RWPE2 (cell line): Measurements from ENCODE around the gene LAMB3.

Experiments
- ATAC-seq: fragments of 200-7000 bp; cut with Tn5 transposase; 3 replicates; pipeline ENCODE4 v1.9.1; 2021; ENCODE audit warnings: low read depth
- DNase-seq: peaks from one replicate; pipeline ENCODE4 v3.0.0-alpha.2; 2020; ENCODE audit warnings: low spot score
- H3K27ac ChIP-seq: fragments of 450-650 bp; 2 replicates; pipeline ENCODE4 v1.5.1; 2017; ENCODE audit warnings: mild to moderate bottlenecking; ENCODE audit not compliant: poor library complexity, severe bottlenecking
- H3K27me3 ChIP-seq: fragments of 250-450 bp; sonication (Bioruptor Pico); 2 replicates; pipeline ENCODE4 v1.5.1; 2021; ENCODE audit warnings: mild to moderate bottlenecking, moderate library complexity; ENCODE audit not compliant: insufficient read depth, poor library complexity, severe bottlenecking
- H3K36me3 ChIP-seq: fragments of 250-450 bp; sonication (Bioruptor Pico); 2 replicates; pipeline ENCODE4 v1.5.1; 2020; ENCODE audit warnings: low read depth, mild to moderate bottlenecking, moderate library complexity
- H3K4me1 ChIP-seq: fragments of 250-450 bp; sonication (Bioruptor Pico); 2 replicates; pipeline ENCODE4 v1.5.1; 2021; ENCODE audit warnings: mild to moderate bottlenecking, moderate library complexity; ENCODE audit not compliant: insufficient read depth, poor library complexity, severe bottlenecking
- H3K4me3 ChIP-seq: fragments of 250-450 bp; sonication (Bioruptor Pico); 2 replicates; pipeline ENCODE4 v1.5.1; 2021; ENCODE audit warnings: mild to moderate bottlenecking, moderate library complexity; ENCODE audit not compliant: severe bottlenecking
- H3K9me3 ChIP-seq: fragments of 250-450 bp; sonication (Bioruptor Pico); 2 replicates; pipeline ENCODE4 v1.5.1; 2021; ENCODE audit warnings: mild to moderate bottlenecking, moderate library complexity; ENCODE audit not compliant: severe bottlenecking
- TF ChIP-seq, protein P1 (sequence below): fragments of 450-650 bp; IDR thresholded peaks from one replicate; pipeline ENCODE4 v1.5.1; 2017; ENCODE audit warnings: mild to moderate bottlenecking, moderate library complexity; ENCODE audit not compliant: poor library complexity, severe bottlenecking

The LAMB3 gene

GRCh38 chr1:209651138-209651587, 1.1 kb downstream of the LAMB3 start:
- H3K4me1 ChIP-seq: peaks cover 55% of the 10 kb centered on the region
- peaks cover 50% of the 10 kb centered on the region for H3K36me3 ChIP-seq
- peak overlapping the region; percentile 94 for H3K27ac ChIP-seq
- peak overlapping the region; percentile 58 for H3K4me3 ChIP-seq
- DNase-seq (no peak), ATAC-seq (peak; percentile 53)
- no peaks in the 10 kb centered on the region for H3K9me3 ChIP-seq
- TF ChIP-seq, protein P1, sequence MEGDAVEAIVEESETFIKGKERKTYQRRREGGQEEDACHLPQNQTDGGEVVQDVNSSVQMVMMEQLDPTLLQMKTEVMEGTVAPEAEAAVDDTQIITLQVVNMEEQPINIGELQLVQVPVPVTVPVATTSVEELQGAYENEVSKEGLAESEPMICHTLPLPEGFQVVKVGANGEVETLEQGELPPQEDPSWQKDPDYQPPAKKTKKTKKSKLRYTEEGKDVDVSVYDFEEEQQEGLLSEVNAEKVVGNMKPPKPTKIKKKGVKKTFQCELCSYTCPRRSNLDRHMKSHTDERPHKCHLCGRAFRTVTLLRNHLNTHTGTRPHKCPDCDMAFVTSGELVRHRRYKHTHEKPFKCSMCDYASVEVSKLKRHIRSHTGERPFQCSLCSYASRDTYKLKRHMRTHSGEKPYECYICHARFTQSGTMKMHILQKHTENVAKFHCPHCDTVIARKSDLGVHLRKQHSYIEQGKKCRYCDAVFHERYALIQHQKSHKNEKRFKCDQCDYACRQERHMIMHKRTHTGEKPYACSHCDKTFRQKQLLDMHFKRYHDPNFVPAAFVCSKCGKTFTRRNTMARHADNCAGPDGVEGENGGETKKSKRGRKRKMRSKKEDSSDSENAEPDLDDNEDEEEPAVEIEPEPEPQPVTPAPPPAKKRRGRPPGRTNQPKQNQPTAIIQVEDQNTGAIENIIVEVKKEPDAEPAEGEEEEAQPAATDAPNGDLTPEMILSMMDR: no peak
- H3K27me3 ChIP-seq: no peaks in the 10 kb centered on the region

- H3K9me3 ChIP-seq: no peaks in the 10 kb centered on the region
- TF ChIP-seq, protein P1: no peak
- H3K4me3 ChIP-seq: peak overlapping the region; percentile 58
- no peaks in the 10 kb centered on the region for H3K27me3 ChIP-seq
- H3K36me3 ChIP-seq: peaks cover 55% of the 10 kb centered on the region
- DNase-seq (no peak), ATAC-seq (no peak)
- H3K27ac ChIP-seq: peak overlapping the region; percentile 94
- H3K4me1 ChIP-seq: peaks cover 48% of the 10 kb centered on the region
Measured at GRCh38 chr1:209650454-209650853, 1.8 kb downstream of the LAMB3 start.

DNA sequence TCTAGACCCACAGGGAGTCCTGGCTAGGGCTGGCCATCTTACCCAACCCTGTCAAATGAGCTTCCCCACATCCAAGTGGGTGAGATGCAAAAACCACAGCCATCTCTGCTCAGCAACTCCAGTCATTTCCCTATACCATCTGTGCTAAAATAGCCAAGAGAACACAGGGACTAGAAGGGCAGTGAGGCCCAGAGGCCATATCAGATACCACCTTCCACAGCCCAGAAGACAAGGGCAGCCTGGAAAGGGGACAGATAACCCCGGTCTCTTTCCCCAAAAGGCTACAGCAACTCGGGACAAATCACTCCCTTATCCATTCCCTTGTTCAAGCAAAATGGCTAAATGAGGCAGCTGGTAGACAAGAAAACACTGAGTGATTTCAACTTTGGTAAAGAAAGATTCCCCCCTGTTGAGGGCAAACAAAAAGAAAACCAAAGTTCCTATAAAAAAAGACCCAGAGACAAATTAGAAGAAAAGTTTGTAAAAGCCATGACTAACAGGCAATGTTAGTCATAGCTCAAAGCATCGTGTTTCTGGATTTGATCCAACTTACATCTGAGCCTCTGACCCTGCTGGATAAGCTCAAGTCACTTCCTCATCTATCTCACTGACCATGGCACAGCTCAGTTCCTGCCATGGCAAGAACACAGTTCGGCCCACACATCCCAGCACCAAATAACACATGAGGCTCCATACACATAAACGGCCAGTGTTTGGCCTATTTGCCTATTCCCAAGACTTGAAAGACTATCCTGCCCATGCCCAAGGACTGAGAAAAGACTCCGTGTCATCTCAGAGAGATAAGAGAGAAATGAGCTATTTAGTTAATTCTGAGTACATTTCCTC, 3.1 kb downstream of the LAMB3 start:
- DNase-seq: no peak
- Histone ChIP-seq H3K27ac (peak overlapping the region; percentile 94), H3K27me3 (no peaks in the 10 kb centered on the region), H3K4me1 (peaks cover 44% of the 10 kb centered on the region), H3K36me3 (peaks cover 68% of the 10 kb centered on the region), H3K4me3 (peak overlapping the region; percentile 58), H3K9me3 (no peaks in the 10 kb centered on the region)
- TF ChIP-seq, protein P1: no peak
- ATAC-seq: peak; percentile 36

GRCh38 chr1:209648346-209648745, 3.9 kb downstream of the LAMB3 start:
- Histone ChIP-seq H3K4me1 (peaks cover 40% of the 10 kb centered on the region), H3K27me3 (no peaks in the 10 kb centered on the region), H3K27ac (peak overlapping the region; percentile 94), H3K4me3 (no peak overlapping the region), H3K9me3 (no peaks in the 10 kb centered on the region), H3K36me3 (peaks cover 74% of the 10 kb centered on the region)
- TF ChIP-seq, protein P1: no peak
- ATAC-seq (no peak), DNase-seq (no peak)

DNA sequence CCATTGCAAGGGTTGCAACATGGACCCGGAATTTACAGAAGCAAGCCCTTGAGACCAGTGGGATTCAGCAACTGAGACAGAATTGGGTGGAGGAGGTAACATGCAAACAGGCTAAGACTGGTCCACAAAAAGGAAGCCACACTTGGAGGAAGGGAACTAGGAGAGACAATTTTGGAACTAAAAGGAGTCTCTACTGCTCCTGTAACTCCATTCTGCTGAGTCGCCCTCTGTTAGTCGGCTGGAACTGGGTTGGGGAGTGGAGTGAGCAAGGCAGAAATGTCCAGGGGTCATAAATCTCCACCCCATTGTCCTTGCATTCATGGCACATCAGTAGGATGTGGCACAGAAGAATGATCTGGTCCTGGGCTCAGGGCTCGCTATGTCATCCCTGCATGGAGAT, 5.1 kb downstream of the LAMB3 start:
- peak overlapping the region; percentile 94 for H3K27ac ChIP-seq
- peaks cover 86% of the 10 kb centered on the region for H3K36me3 ChIP-seq
- DNase-seq: no peak
- ATAC-seq: no peak
- no peaks in the 10 kb centered on the region for H3K27me3 ChIP-seq
- TF ChIP-seq, protein P1: no peak
- H3K4me3 ChIP-seq: no peak overlapping the region
- H3K9me3 ChIP-seq: no peaks in the 10 kb centered on the region
- peaks cover 38% of the 10 kb centered on the region for H3K4me1 ChIP-seq
